HG02588 (cell line): ENCODE data around the gene COL9A1.

Experiments
- ATAC-seq: cut with Tn5 transposase; IDR thresholded peaks from one replicate; pipeline ENCODE4 v1.9.1; 2021; ENCODE audit warnings: mild to moderate bottlenecking, moderate library complexity; ENCODE audit not compliant: unreplicated experiment

Gene COL9A1

DNA sequence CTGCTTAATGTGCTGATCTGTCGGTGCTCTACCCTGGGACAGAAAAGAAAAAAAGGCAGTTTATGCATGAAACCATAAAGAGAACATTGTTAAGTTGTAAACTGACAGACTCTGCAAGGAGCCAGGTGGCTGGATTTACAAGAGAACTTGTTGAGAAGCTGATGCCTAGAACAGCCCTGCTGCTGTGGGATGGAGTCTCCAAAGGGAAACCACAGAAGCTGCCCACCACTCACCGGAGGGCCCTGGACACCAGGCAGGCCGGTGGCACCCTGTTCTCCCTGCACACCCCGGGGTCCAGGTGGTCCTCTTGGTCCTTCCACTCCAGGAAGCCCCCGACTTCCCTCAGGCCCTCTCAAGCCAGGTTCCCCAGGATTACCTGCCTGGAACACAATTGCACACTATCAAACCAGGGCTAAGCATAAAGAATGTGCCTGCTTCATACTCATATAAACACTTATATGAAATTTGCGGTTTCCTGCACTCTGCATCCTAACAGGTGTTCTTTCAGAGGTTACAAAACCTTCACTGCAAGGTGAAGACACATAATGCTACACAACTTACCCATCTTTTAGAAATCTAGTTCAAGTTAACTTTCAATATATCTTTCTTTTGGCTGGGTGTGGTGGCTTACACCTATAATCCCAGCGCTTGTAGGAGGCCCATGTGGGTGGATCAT lies 68.2 kb downstream of the COL9A1 start:
- no peak for ATAC-seq

DNA sequence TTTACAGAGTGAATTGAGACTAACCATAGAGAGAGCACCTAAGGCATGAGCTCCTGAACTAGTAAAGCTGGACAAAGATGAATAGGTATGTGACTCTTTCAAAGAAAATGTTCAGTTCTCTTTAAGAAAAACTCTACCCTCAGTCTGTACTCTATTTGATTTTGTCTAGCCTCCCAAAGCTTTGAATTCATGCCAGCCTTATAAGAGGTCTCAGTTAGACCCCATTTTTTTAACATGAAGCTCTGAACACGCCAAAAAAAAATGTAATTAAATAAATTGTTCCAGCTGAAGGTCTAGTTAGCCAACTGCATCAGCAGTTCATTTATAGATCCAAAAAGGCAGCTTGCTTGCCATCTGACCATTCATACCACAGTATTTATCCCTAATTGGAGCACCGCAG lies 71.6 kb downstream of the COL9A1 start:
- no peak for ATAC-seq

DNA sequence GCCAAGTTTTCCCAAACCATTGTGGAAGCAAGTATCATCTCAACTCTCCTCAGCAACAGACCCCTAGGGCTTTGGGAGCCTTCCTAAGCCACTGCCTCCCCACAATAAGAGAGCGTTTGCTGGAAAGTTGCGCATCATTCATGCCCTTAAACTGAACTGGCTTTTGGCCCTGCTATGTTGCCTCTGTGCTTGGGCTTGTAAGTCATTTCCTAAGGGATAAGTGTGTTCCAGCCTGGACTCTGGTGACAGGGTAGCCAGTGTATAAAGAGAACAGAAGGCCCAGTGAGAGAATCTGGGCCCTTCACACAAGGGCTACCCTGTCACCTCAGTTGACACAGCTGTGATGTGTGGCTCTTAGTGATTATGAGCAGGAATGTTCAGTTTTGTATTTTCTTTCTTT lies 77.8 kb downstream of the COL9A1 start:
- ATAC-seq, result no peak

DNA sequence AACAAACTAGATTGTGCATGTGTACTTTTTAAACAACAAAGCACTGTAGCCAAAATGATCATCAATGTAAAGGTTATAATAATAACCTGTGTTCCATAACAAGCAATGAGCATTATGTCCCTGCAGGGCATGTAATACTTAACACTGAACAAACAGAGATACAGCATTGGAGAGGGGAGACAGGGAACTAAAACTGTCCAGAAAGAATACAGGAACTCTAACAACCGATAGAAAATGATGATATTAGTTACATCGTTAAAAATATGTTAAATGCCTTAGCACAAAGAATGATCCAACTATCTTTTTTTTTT lies 80.5 kb downstream of the COL9A1 start:
- no peak for ATAC-seq

DNA sequence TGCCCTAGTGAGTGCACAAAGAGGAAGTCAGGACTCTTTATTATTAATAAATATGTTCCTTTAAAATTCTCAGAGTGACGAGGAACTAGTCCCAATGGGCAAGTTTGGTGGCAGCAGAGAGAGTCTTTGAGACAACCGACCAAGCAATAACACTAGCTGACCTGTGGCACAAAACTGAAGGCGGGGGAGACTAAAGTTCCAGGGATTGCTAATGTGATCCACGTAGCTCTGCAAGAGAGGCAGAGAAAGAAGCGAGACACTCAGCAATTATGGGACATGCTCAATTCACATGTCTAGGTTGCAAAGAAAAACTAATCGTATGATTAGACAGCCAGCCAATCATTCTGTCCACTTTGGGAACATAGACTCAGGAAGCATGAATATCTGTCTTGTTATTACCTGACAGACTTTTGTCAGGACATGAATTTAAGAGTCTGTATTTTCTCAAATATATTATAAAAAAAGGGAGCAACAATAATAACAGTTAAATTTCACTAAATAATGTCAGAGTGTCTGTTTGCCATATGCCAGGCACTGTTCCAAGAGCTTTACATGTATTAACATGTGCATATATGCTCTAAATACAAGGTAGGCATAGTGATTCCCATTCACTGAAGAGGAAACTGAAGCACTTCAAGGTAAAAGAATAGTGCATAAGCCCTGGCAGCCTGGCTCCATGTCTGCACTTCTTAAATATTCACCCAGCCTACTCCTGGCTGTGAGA lies 81.0 kb downstream of the COL9A1 start:
- no peak for ATAC-seq

DNA sequence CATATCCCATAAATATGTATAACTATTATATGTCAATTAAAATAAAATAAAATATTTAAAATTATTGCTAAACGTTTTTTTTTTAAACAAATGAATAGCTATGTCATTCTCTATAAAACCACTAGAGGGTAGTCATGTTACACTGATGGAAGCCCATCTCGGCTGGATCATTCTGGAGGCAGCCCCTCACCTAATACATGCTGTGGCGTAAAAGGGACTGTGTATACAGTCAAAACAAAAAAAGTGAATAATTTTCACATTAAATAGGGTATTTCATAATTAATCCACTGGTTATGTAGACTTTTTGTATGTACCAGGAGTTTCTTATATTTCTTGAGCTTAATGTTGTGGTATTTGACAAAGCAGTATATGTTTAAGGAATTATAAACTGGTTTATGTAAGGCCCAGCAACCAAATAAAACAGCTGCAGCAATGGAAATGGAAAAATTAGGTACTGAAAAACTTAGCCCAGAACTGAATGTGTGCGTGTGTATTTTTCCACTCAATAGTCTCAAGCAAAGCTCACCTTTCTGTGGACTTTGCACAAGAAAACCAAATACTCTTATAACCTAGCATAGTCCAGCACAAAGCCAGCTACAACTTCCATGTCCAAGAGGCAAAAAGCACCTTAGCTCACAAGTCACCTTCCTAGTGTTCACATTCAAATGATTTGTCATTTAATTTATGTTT lies 81.7 kb downstream of the COL9A1 start:
- no peak for ATAC-seq

DNA sequence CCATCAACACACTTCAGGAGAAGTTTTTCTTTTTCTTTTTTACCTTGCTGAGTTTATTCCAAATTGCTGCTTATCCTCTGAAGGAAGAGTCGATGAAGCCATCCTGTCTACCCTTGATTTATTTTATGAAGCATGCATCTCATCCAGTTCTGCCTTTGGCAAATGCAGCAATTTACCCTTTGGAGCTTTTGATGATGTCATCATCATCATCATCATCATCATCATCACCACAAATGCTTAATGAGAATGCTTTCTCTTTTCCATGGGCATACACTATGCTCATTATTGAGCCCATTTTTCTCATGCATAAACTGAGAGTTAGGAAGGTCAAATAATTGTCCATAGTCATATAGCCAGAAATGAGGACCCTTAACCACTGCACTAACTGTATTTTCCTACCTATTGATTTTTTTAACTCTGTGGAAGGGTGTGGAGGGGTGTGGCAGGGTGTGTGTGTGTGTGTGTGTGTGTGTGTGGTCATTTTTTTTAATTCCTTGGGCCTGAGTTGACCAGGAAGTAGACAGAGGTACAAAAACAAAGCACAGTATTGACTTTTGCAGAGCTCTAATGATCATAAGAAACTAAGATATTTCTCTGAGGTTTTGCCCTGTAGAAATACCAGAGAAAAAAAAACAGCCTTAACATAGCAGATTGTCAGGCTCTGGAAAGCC lies 82.8 kb downstream of the COL9A1 start:
- no peak for ATAC-seq

DNA sequence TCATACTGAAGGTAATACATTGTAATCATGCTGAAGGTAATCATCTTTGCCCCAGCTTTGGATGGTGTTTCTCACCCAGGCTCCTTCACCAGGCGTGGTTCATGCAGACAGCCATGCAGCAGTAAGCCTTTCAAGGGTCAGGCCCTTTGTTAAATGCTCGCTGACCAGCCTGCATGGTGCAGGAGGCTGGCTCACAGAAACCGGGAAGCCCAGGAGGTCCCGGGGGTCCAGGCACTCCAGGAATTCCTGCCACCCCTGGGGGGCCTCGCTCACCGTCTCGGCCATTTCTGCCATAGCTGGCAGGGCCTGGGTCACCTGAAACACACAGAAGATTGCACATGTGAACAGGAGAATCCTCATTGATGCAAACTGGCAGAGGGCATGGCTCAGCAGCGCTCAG lies 86.1 kb downstream of the COL9A1 start:
- no peak for ATAC-seq

DNA sequence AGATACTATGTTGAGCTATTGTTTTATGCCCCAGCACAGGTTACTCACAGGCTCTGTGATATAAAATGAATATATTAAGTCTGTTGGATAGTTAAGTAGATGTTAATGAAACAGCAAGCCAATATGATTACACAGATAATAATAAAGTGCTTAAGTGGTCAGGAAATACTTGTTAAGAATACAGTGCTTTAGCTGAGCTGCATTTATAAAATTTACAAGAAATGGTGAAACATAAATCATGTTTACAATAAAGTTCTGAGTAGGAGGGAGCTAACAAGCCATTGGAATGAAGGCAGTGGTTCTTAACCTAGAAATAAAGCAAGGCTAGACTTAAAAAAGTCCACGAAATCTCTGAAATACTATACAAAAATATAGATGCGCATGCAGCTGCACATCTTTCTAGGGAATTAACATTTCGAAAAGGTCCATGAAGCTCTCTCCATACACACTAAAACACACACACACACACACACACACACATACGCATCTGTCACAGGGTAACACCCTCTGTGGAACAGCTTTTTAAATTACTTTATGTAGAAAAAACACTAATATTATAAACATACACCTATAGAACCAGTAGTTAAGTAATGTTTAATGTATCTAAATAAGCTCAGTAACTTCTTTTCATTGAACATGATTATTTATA lies 87.3 kb downstream of the COL9A1 start:
- no peak for ATAC-seq

DNA sequence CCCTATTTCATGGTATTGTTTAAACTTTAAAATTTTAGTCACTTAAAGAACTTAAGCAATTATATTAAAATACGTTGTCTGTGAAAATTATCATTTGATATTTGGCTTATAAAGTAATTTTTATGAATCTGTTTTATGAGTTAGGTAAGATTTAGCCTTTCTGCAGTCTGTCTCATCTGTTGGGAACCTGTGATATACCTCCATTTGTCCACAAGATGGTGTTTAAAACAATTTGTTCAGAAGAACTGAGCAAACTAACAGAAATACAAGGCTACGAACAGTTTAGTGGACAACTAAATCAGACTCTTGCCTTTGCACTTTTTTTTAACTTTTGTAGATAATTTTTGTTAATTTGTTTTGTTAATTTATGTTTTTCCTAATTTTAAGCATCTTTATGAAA lies 92.4 kb downstream of the COL9A1 start:
- no peak for ATAC-seq

DNA sequence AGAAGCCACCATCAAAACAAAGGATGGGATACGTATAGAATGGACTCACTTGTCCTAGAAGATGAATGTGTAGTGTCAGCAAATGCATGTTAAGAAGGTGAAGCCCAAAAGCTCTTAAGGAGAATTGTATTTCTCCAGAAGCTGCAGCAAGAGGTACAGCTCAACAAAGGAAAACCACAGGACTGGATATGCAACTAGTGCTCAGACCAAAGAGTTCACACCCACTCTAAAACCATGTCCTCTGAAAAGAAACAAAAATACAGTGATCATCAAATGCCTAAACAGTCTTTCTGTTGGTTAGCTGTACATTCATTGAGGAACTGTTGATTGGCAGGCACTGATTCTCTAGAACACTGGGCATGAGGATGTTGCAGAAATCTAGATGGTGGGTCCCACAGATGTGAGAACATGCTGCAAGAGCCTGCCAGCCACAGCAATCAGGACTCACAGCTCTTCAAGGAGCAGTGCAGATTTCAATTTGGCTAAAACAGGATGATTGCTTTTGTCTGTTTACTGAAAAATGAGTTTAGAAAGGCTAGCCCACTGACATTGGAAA lies 94.6 kb downstream of the COL9A1 start:
- ATAC-seq, result no peak

DNA sequence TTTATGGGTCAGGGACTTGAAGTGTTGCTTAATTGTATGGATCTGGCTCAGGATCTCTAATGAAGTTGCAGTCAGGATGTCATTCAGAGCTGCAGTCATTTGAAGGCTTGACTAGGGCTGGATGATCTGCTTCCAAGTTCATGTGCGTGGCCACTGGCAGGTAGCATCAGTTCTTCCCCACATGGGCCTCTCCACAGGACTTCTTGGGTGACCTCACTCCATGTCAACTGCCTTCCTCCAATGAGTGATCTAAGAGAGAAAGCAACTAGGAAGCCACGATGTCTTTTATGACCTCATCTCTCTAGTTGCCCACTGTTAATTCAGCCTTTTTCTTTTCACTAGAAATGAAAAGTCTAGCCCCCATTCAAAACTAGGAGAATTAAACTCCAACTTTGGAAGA lies 104.1 kb downstream of the COL9A1 start:
- ATAC-seq, result no peak

DNA sequence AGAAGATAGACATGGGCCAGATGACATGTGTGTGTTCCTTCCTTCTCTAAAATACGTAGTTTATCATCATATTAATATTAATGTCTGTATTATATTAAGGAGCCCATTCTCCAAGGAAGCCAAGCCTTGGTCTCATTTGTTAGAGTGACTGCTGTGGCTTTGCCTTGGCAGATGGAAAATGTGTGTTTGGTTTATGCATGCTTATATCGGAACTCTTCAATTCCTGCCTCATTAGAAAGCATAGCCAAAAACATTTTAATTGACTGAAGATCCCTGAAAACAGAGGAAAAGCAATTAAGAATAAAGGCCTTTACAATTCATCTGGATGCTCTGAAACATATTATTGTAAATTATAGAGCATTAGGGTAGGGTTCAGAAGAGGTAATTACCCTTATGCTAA lies 106.4 kb downstream of the COL9A1 start:
- ATAC-seq, result no peak

DNA sequence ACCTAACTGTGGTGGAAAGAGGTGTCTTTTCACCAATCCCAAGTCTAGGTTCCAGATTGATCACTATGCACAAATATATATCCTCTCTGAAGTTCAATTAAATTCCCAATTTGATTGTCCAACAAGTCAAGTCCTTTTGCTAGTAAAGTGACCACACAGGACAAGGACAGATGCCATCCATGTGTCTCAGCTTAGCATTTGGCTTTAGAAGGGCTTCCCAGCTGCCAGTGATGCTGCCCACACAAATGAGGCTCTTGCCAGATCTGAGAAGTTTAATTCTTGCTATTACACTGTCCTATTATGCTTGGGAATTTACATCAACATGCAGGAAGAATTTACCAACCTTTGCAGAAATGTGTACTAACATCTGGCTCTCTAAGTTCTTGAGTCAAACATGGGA lies 108.5 kb downstream of the COL9A1 start:
- no peak for ATAC-seq

DNA sequence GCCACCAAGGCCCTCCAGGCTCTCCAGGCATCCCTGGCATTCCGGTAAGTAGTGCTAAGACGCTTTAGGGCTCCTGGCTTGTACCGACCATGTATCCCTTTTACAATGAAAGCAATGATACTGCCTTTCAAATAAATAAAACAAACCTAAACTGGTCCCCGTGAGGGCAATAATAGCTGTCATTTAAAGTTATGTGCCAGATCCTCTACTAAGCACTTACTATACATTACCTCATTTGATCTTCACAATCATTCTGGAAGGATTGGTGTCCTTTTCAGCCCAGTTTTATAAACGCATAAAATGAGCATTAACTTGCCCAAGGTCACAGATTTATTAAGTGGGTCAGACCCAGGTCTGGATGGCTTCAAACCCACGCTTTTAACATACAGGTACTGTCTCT lies 114.7 kb downstream of the COL9A1 start:
- ATAC-seq, result no peak

DNA sequence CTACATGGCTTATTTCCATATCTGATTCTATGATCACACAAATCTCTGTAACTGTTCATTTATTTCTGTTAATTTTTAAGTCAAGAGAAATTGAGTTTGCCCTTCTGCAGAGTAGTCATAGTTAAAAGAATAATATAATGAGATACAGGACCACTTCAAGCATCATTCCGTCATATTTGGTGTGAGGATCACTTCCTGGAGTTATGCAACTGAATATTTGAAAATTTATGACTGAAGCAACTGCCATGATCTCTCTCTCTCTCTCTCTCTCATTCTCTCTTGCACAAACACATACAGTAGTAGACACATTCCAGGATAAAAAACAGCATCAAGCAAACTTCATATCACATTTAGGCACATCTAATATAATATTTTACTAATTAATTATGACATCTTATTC lies 116.4 kb downstream of the COL9A1 start:
- no peak for ATAC-seq

DNA sequence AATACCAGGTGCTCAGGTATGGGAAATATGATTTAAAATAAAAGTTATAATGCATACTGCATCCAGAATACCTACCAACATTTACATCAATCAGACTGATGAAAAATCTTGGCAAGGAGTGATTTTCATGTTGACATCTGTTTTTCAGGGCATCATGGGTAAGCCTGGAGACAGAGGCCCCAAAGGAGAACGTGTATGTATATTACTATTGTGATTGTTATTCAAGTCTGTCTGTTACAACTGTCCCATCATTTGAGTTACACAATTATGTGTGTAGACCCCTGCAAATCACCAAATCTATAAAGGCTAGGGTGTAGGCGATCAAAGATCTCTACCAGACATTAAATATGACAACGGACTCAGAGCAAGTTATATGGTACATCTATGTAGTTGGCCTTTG lies 118.2 kb downstream of the COL9A1 start:
- no peak for ATAC-seq

DNA sequence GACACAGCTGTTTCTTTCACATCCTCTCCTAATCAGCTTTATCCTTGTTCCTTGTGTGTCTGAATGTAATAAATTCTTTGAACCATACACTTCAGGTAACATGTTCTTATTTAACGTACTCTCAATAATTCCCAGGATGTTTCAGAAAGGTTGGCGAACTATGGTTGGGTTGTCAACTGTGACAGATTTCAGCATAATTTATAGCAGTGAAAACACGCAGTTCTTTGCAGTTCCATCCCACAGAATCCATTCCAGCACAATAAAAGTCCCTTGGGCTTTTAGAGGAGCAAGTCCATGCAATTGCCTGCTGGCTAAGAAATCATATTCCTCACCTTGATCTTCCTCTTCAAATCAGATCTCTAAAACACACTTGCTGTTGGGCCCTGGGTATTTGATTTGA lies 119.3 kb downstream of the COL9A1 start:
- ATAC-seq, result no peak

DNA sequence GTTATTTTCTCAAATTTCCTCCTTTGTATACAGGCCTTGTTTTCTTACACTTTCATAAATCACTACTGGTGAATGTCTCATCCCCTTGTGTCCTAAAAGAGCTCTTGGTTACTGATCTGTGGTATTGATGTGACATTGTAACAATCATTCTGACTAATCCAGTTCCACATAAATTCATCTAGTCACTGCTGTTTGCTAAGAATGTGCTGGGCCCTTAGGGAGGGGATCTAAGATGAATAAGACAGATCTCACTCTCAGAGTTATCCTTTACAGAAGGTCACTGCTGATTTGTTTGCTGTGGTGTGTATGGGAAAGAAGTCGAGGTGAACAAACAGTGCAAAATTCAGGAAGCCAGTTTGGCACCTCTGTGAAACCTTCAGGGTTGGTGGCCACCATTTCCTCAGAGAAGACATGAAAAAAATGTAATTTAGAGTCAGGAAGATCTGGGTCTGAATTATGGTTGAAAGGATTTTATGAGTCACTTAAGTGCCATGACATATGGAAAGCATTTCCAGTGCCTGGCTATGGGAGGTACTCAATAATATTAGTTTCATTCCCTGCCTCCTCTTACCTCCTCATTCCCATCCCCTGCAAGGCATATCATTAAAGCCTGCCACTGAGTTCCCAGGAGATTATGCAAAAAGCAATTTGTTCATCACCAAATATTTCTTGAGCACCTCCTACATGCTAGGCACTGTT lies 121.8 kb downstream of the COL9A1 start:
- ATAC-seq, result no peak

DNA sequence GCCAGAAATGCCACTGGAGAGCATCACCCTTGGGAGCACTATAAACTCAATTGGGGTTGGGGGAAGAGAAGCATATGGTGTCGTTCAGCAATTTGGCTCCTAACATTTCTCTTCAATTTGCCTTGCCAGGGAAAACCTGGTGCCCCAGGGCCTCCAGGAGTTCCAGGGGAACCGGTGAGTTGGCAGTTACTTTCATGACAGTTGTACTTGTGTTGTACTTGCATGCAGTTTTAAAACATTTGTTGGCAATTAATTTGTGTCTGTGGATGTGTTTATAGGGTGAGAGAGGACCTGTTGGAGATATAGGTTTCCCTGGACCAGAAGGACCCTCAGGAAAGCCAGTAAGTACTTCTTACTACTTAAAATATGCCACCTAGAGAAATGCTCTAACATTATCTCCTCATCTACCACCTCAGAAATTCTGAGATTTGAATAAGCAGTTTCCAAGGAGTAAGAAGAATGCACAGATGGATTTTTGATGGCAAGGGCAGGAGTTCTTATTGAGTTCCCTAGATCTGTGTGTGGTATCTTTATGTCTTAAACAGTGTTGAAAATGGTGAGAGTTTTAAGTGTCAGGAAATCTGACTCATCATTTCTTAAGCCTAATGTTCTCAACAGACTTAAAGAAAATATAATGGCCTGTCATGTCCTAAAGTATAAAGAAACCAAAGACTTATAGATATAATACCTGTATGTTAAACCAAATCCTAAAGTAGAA lies 122.5 kb downstream of the COL9A1 start:
- ATAC-seq, result no peak
